GM08714 (cell line): ENCODE data around the gene CEP72.
"Not testable (repeated sequence)": the region's sequence is repeated elsewhere in the genome, so short reads cannot be mapped to it uniquely, and the experiment has no call there.

Experiments used
- H3K4me3 ChIP-seq: fragments of 200-500 bp; sonication (Bioruptor generic); 2 replicates; pipeline ENCODE4 v1.5.1; 2014; ENCODE audit warnings: mild to moderate bottlenecking, low read length, inconsistent platforms
- ZNF274 ChIP-seq: IDR thresholded peaks from 2 replicates; pipeline ENCODE4 v1.6.1; 2012; ENCODE audit warnings: mild to moderate bottlenecking, low read depth, low read length

The CEP72 gene

GRCh38 chr5:600886-601541, 11.1 kb upstream of the CEP72 start:
- H3K4me3 ChIP-seq = no peak overlapping the region
- TF ChIP-seq ZNF274 = no peak

- TF ChIP-seq ZNF274 = no peak
Measured at GRCh38 chr5:601771-602465, 10.2 kb upstream of the CEP72 start.

DNA sequence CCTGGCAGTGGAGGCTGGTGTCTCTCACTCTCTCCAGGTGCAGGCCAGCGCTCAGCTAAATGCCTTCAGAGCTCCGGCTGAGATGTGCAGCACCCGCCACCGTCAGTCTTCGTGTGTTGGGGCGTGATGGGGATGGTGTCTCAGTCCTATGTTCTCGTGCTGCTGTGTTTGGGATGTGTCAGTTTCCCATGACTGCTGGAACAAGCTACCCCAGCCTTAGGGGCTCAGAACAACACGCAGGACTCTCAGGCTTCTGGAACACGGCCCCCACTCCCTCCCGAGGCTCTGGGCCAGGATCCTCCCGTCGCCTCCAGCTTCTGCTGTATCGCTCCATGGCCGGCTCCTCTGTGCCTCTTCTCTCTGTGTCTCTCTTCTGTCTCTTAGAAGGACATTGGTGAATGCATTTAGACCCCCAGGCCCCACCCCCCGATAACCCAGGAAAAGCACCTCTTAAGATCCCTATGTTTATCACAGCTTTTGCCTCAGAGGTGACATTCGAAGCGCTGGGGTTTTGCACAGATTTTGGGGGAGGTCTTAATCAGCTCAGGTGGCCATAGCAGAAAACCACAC, 9.6 kb upstream of the CEP72 start:
- no peak for TF ChIP-seq ZNF274
- H3K4me3 ChIP-seq = no peak overlapping the region

More at GRCh38 chr5:601771-602465, 10.2 kb upstream of the CEP72 start:
- H3K4me3 ChIP-seq = no peak overlapping the region

DNA sequence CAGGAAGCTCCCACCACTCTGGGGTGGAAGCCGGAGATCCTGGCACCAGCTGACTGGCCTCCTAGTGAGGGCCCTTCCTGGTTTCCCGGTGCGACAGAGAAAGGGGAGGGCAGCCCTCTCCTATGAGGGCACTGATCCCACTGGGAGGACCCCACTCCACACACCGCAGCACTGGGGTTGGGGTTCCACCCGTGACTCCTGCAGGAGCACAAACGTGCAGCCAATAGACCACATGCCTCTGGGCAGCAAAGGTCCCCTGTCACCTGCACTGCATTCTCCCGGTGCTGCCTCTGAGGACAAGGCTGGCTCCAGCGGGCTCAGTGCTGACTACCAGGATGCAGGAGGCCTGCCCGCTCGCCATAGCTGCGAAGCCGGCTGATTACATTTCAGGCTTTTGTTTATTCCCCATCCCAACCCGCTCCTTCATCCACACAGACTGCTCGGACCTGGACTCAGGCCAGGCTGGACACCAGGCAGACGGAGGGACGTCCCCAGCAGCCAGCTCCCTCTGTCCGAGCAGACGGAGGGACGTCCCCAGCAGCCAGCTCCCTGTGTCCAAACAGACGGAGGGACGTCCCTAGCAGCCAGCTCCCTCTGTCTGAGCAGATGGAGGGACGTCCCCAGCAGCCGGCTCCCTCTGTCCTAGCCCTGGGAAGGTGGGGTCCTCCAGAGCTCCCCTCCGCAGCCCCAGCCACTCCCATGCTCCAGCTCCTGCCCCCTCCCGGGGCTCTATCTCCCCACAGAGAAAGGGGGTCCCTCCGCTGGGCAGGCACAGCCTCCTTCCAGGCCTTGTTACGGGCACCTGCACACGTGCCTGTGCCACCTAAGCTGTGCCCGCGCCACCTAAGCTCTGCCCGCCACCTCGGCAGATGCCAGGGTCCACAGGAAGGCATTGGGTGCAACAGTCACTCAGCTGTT, 8.8 kb upstream of the CEP72 start:
- TF ChIP-seq ZNF274 = no peak
- no peak overlapping the region for H3K4me3 ChIP-seq

GRCh38 chr5:604391-604831, 7.7 kb upstream of the CEP72 start:
- no peak for TF ChIP-seq ZNF274
- H3K4me3 ChIP-seq = no peak overlapping the region

DNA sequence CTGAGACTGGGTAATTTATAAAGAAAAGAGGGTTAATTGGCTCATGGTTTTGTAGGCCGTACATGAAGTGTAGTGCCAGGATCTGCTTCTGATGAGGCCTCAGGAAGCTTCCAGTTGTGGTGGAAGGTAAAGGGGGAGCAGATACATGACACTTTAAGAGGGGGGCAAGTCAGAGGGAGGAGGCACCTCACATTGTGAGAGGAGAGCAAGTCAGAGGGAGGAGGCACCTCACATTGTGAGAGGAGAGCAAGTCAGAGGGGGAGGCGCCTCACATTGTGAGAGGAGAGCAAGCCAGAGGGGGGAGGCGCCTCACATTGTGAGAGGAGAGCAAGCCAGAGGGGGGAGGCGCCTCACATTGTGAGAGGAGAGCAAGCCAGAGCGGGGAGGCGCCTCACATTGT, 7.0 kb upstream of the CEP72 start:
- not testable (repeated sequence) for H3K4me3 ChIP-seq

DNA sequence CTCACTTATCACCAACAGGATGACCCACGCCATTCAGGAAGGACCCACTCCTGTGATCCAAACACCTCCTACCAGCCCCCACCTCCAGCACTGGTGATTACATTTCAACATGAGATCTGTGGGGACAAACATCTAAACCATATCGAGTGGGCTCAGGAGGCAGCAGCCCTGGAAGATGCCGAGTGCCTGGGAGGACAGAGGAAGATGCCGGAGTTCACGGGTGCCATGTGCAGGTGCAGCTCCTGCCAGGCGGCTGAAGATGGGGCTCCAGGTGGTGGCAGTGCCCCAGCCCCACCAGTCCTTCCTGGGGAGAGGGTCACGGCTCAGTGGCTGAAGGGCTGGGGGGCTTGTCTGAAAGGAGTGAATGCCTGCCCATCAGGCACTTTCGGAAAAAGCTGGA, 6.1 kb upstream of the CEP72 start:
- no peak for TF ChIP-seq ZNF274
- H3K4me3 ChIP-seq = no peak overlapping the region

GRCh38 chr5:606526-607399, 5.4 kb upstream of the CEP72 start:
- no peak overlapping the region for H3K4me3 ChIP-seq
- TF ChIP-seq ZNF274 = no peak

GRCh38 chr5:607541-608428, 4.4 kb upstream of the CEP72 start:
- H3K4me3 ChIP-seq = no peak overlapping the region
- no peak for TF ChIP-seq ZNF274

- no peak overlapping the region for H3K4me3 ChIP-seq
- no peak for TF ChIP-seq ZNF274
Measured at GRCh38 chr5:608429-609370, 3.4 kb upstream of the CEP72 start.

- H3K4me3 ChIP-seq = no peak overlapping the region
- no peak for TF ChIP-seq ZNF274
Measured at GRCh38 chr5:609506-609905, 2.6 kb upstream of the CEP72 start.
